Measurements from ENCODE around the gene MYO1C.
"Not testable (repeated sequence)": the region's sequence is repeated elsewhere in the genome, so short reads cannot be mapped to it uniquely, and the experiment has no call there.

Gene MYO1C

GRCh38 chr17:1461198-1461944 lies 31.1 kb downstream of the MYO1C start:
- DNase-seq = no peak

GRCh38 chr17:1460233-1460632 lies 32.3 kb downstream of the MYO1C start:
- peak in 1 of 2 donors; percentile 12 for DNase-seq

- peak; percentile 97 to 98 for DNase-seq
These were observed 36.5 kb downstream of the MYO1C start, which contains the start of gene CRK for GRCh38 chr17:1455797-1456599. Gene CRK (minus strand): TSS chr17:1456232. CDS start chr17:1456117, 115 bp downstream.

DNA sequence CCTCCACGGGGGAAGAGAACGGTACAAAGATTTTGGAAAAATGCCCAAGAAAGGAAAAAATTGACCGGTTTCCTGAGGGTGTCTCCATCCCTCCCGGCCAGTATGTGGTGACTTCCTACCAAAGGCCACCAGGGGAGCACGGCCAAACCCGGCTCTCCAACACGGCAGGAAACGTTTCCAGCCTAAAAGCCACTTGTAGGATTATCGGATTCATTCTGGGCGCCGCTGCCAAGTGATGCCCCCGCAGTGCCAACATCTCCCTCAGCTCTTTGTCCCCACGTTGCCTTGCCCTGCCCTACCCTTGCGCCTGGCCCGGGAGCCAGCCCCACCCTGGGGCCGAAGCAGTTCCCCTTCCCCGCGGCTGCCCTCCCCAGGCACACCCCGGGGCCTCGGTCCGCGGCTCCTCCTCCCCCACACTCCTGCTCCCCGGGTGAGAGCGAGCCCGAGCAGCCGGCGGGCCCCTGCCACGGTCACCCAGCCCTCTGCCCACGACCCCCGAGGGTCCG lies 37.1 kb downstream of the MYO1C start:
- DNase-seq = peak; percentile 11 to 37

DNA sequence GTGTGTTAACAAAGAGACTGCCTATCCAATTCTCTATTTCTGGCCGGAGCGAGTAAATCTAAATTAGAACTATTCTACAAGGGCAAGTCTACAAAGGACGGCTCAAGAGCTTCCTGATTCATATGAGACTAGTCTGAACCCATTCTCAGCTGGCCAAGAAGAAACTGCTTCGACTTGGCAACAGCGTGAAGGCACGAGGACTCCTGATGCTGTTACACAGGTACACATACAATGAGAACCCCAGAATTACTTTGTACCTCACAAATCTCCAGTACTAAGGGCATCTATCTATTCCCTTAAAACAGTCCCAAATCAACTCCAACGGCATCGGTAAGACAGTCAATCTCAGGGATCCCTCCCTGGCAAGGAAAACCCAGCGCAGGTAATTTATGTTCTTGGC lies 37.9 kb downstream of the MYO1C start:
- DNase-seq = no peak

- not testable (repeated sequence) for DNase-seq
These were observed 38.8 kb downstream of the MYO1C start for GRCh38 chr17:1453694-1454093.

- DNase-seq = no peak
These were observed 39.6 kb downstream of the MYO1C start for GRCh38 chr17:1452836-1453235.

DNA sequence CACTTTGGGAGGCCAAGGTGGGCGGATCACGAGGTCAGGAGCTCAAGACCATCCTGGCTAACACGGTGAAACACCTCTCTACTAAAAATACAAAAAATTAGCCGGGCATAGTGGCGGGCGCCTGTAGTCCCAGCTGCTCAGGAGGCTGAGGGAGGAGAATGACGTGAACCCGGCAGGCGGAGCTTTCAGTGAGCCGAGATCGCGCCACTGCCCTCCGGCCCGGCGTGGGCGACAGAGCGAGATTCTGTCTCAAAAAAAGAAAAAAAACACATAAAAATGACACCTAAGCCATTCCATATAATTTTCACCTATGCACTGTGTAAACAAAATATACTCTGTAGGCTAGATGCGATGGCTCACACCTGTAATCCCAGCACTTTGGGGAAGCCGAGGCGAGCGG lies 42.2 kb downstream of the MYO1C start:
- DNase-seq = not testable (repeated sequence)

GRCh38 chr17:1449412-1449967 lies 43.0 kb downstream of the MYO1C start:
- no peak for DNase-seq

GRCh38 chr17:1447052-1447451 lies 45.4 kb downstream of the MYO1C start:
- DNase-seq = no peak

GRCh38 chr17:1446201-1446600 lies 46.3 kb downstream of the MYO1C start:
- no peak for DNase-seq

- DNase-seq = not testable (repeated sequence)
These were observed 46.8 kb downstream of the MYO1C start for GRCh38 chr17:1445695-1446094.

- DNase-seq = not testable (repeated sequence)
These were observed 49.8 kb downstream of the MYO1C start for GRCh38 chr17:1442721-1443120.

- no peak for DNase-seq
These were observed 50.3 kb downstream of the MYO1C start for GRCh38 chr17:1442187-1442586.

GRCh38 chr17:1440921-1441320 lies 51.6 kb downstream of the MYO1C start:
- no peak for DNase-seq

DNA sequence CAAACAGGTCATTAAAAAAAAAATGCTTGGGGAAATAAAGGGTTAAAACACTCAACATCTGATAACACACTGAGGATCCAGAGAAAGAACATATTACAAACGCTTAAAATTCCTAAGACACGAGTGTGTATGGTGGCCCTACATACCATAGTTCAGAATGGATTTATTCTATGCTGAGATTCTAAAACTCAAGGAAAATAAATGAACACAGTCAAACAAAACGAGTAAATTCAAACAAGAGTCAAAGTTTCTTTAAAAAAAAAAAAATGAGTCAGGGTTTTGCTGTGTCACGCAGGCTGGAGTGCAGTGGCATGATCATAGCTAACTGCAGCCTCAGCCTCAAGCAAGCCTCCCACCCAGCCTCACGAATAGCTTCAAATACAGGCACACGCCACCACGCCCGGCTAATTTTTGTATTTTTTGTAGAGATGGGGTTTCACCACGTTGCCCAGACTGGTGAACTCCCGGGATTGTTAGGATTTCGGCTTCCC lies 53.8 kb downstream of the MYO1C start:
- DNase-seq = no peak

DNA sequence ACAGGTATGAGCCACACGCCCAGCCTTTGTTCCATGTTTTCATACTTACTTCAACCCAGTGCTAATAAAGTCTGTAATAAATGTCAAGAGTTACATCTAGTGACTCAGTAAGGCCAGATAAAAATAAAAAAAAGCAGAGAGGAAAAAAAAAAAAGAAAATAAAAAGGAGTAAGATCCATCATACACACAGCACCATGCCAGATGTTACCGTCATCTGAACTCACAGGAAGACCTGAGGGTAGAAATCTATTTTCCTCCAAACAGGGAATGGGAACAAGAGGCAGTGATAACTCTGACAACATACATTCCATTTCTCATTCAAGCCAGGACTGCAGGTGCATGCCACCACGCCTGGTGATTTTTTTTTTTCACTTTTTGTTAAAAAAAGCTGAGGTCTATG lies 57.2 kb downstream of the MYO1C start:
- DNase-seq = no peak

GRCh38 chr17:1434150-1434549 lies 58.3 kb downstream of the MYO1C start:
- DNase-seq = no peak

GRCh38 chr17:1431631-1432104 lies 60.8 kb downstream of the MYO1C start:
- no peak for DNase-seq

- DNase-seq = no peak
These were observed 68.9 kb downstream of the MYO1C start for GRCh38 chr17:1423456-1424135.

DNA sequence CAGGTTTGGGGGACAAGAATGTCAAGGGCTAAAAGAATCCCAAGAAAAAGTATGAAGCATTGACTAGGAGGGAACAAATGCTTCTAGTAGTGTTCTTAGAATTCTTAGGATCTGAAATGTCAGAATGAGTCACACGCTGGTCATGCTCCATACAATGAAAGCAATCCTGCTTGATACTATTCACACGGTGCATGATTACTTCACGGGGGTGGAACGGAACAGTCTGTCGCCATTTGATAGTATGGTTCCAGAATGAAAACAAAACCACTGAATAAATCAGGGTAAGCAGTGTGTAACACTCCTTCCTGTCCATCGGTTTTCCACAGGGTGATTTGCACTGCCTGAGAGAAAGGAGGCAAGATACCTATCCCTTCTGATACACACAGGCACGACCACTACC lies 69.6 kb downstream of the MYO1C start:
- peak; percentile 7 to 17 for DNase-seq

GRCh38 chr17:1421470-1421869 lies 71.0 kb downstream of the MYO1C start:
- DNase-seq = no peak

- DNase-seq = no peak
These were observed 71.5 kb downstream of the MYO1C start for GRCh38 chr17:1420981-1421380.
